ENCODE measurements around the gene ASMT.
"Not testable (repeated sequence)": the region's sequence is repeated elsewhere in the genome, so short reads cannot be mapped to it uniquely, and the experiment has no call there.

ASMT gene

GRCh38 chrX:1598021-1598875 lies 16.6 kb upstream of the ASMT start:
- no peak for DNase-seq

- DNase-seq = no peak
These were observed 15.7 kb upstream of the ASMT start for GRCh38 chrX:1598876-1599790.

GRCh38 chrX:1599791-1600405 lies 15.0 kb upstream of the ASMT start:
- DNase-seq = no peak

- DNase-seq = no peak
These were observed 14.3 kb upstream of the ASMT start for GRCh38 chrX:1600406-1601050.

- no peak for DNase-seq
These were observed 13.7 kb upstream of the ASMT start for GRCh38 chrX:1601051-1601767.

- no peak for DNase-seq
These were observed 13.1 kb upstream of the ASMT start for GRCh38 chrX:1601768-1602085.

GRCh38 chrX:1602299-1602698 lies 12.6 kb upstream of the ASMT start:
- DNase-seq = no peak

- no peak for DNase-seq
These were observed 8.4 kb upstream of the ASMT start for GRCh38 chrX:1606496-1606895.

GRCh38 chrX:1609311-1609710 lies 5.5 kb upstream of the ASMT start:
- no peak for DNase-seq

- no peak for DNase-seq
These were observed 5.1 kb upstream of the ASMT start for GRCh38 chrX:1609762-1610161.

- DNase-seq = no peak
These were observed 4.7 kb upstream of the ASMT start for GRCh38 chrX:1610166-1610565.

GRCh38 chrX:1610736-1611135 lies 4.1 kb upstream of the ASMT start:
- no peak for DNase-seq

GRCh38 chrX:1612641-1613286 lies 2.1 kb upstream of the ASMT start:
- no peak for DNase-seq

GRCh38 chrX:1618689-1619088 lies 3.8 kb downstream of the ASMT start:
- DNase-seq = no peak

GRCh38 chrX:1623691-1624090 lies 8.8 kb downstream of the ASMT start:
- DNase-seq = no peak

- not testable (repeated sequence) for DNase-seq
These were observed 9.4 kb downstream of the ASMT start for GRCh38 chrX:1624158-1624860.

- DNase-seq = not testable (repeated sequence)
These were observed 10.0 kb downstream of the ASMT start for GRCh38 chrX:1624861-1625215.

GRCh38 chrX:1629244-1629643 lies 14.4 kb downstream of the ASMT start:
- DNase-seq = no peak

- no peak for DNase-seq
These were observed 31.1 kb downstream of the ASMT start for GRCh38 chrX:1646009-1646408.

GRCh38 chrX:1649621-1650020 lies 34.8 kb downstream of the ASMT start:
- no peak for DNase-seq

Measured in NCI-H2081 treated with DMSO at 0.1 percent for 48 hours (cell line).